Aorta (tissue), 5 donors: ENCODE measurements around the gene CGB7. TPM values are rescaled to one million over a fixed set of nuclear protein-coding genes. Genes with fewer than 3 reads are reported as not detected.
"Not testable (repeated sequence)": the region's sequence is repeated elsewhere in the genome, so short reads cannot be mapped to it uniquely, and the experiment has no call there.

Experiments
- ATAC-seq: fragments of 200-7000 bp; cut with Tn5 transposase; one replicate; pipeline ENCODE4 v1.9.1; 2022; ENCODE audit warnings: moderate library complexity; ENCODE audit not compliant: low FRiP score
- DNase-seq, 2 donors: peaks; one replicate each; pipeline ENCODE4 v3.0.0-alpha.2; 2020
- H3K27ac ChIP-seq, 2 donors: one replicate each; pipeline ENCODE4 v1.5.1; 2013; ENCODE audit warnings: low read length in 2 of 2, mild to moderate bottlenecking in 2 of 2, moderate library complexity in 2 of 2, control low read depth in 1 of 2, inconsistent platforms in 1 of 2, low read depth in 1 of 2
- H3K27me3 ChIP-seq, 2 donors: one replicate each; pipeline ENCODE4 v1.6.1; 2013; ENCODE audit warnings: control low read depth in 1 of 2, low read length in 1 of 2, mild to moderate bottlenecking in 1 of 2, moderate library complexity in 1 of 2; ENCODE audit not compliant: insufficient read depth in 2 of 2, control insufficient read depth in 1 of 2
- H3K36me3 ChIP-seq, 2 donors: one replicate each; pipeline ENCODE4 v1.6.1; 2013; ENCODE audit warnings: control low read depth in 1 of 2, low read length in 1 of 2, mild to moderate bottlenecking in 1 of 2; ENCODE audit not compliant: insufficient read depth in 2 of 2, control insufficient read depth in 1 of 2
- H3K4me1 ChIP-seq, 2 donors: one replicate each; pipeline ENCODE4 v1.6.1; 2013; ENCODE audit warnings: low read length in 2 of 2, control low read depth in 1 of 2, mild to moderate bottlenecking in 1 of 2, moderate library complexity in 1 of 2; ENCODE audit not compliant: insufficient read depth in 2 of 2, control insufficient read depth in 1 of 2
- H3K4me3 ChIP-seq, 2 donors: one replicate each; pipeline ENCODE4 v1.5.1; 2013; ENCODE audit warnings: low read length in 2 of 2, control low read depth in 1 of 2, mild to moderate bottlenecking in 1 of 2
- H3K9me3 ChIP-seq: one replicate; pipeline ENCODE4 v1.6.1; 2013; ENCODE audit warnings: mild to moderate bottlenecking, low read length; ENCODE audit not compliant: control insufficient read depth
- WGBS, 2 donors: extraction: QIAGEN DNeasy Blood & Tissue Kit; methylation state at CpG; one replicate each; pipeline ENCODE4 v1.1.7; 2013; 5-methylcytosine and 5-hydroxymethylcytosine counted together
- intact Hi-C, 2 donors: fragments of 100-400 bp; cut with DNase I; formaldehyde crosslinking; loops; one replicate each; pipeline versions ENCODE4 v1.14.2 to v1.15.0; 2022
- polyA plus RNA-seq, 2 donors: library from polyadenylated mRNA; stranded (reverse); fragments of 200-250 nt; gene quantifications; one replicate each; pipeline ENCODE4 v1.2.3, GENCODE V29; 2013
- total RNA-seq, 2 donors: library from RNA; stranded (reverse); fragmentation: NEBNext Ultra II Directional; extraction: Animal tissue kit (Norgen Biotek cat#: 25700); gene quantifications; one replicate each; pipeline ENCODE4 v1.2.1, GENCODE V29; 2021
- donor health status: healthy with polysubstance abuse.
- donor health status: Bipolar disorder and iron deficiency.
- donor health status: DM: no; HTN: no; CAD: no.
- donor health status: DM: no; HTN: no; CAD: no.
- donor health status: DM: yes; HTN: yes; CAD: no.

Gene CGB7
- total and polyA plus RNA-seq, 4 donors: not detected

GRCh38 chr19:49056902-49057596 lies 500 bp downstream of the CGB7 start:
- H3K27me3 ChIP-seq, DNase-seq, intact Hi-C loops, H3K4me1 ChIP-seq, H3K27ac ChIP-seq, H3K36me3 ChIP-seq, H3K9me3 ChIP-seq: not testable (repeated sequence)
- WGBS, 2 donors: 2 to 3% methylated on average over 27 to 34 of the region's 34 CpGs
- ATAC-seq: peak; percentile 43
- H3K4me3 ChIP-seq: peak overlapping the region in 1 of 2 donors; percentile 30

GRCh38 chr19:49056101-49056901 lies 1.2 kb downstream of the CGB7 start:
- DNase-seq (peak; percentile 68 to 89), ATAC-seq (peak; percentile 88)
- Histone ChIP-seq H3K27ac (no peak overlapping the region), H3K27me3 (no peaks in the 10 kb centered on the region), H3K4me3 (peak overlapping the region; percentile 31 to 37), H3K36me3 (no peaks in the 10 kb centered on the region), H3K9me3 (no peaks in the 10 kb centered on the region), H3K4me1 (no peaks in the 10 kb centered on the region)
- WGBS, 2 donors: 1% methylated on average over 63 of the region's 63 CpGs
- intact Hi-C loops: no loop called here

- H3K27me3 ChIP-seq, H3K4me1 ChIP-seq, H3K9me3 ChIP-seq, ATAC-seq, intact Hi-C loops, H3K4me3 ChIP-seq, H3K36me3 ChIP-seq, DNase-seq, H3K27ac ChIP-seq: not testable (repeated sequence)
- 78 to 80% methylated on average over 24 of the region's 24 CpGs for WGBS, 2 donors
Measured at GRCh38 chr19:49050376-49051033, 7.0 kb downstream of the CGB7 start.

GRCh38 chr19:49049834-49050233 lies 7.7 kb downstream of the CGB7 start:
- ATAC-seq, H3K9me3 ChIP-seq, H3K4me1 ChIP-seq, DNase-seq, H3K4me3 ChIP-seq, H3K27ac ChIP-seq, intact Hi-C loops, H3K27me3 ChIP-seq, H3K36me3 ChIP-seq: not testable (repeated sequence)
- 83 to 89% methylated on average over 3 of the region's 4 CpGs for WGBS, 2 donors

GRCh38 chr19:49049011-49049410 lies 8.5 kb downstream of the CGB7 start, which contains the start of gene CGB8:
CGB8 (minus strand) TSS chr19:49049111; CDS start chr19:49048739, 372 bp downstream.
- ATAC-seq, H3K4me3 ChIP-seq, H3K27ac ChIP-seq, H3K27me3 ChIP-seq, H3K9me3 ChIP-seq, H3K36me3 ChIP-seq, H3K4me1 ChIP-seq, DNase-seq, intact Hi-C loops: not testable (repeated sequence)
- 70 to 79% methylated on average over 8 to 12 of the region's 12 CpGs for WGBS, 2 donors

GRCh38 chr19:49043548-49043947 lies 14.0 kb downstream of the CGB7 start, which contains the start of gene CGB5:
CGB5 (plus strand) TSS chr19:49043848; CDS start chr19:49044210, 362 bp downstream.
- intact Hi-C loops, ATAC-seq, H3K4me1 ChIP-seq, H3K27ac ChIP-seq, H3K27me3 ChIP-seq, H3K36me3 ChIP-seq, DNase-seq, H3K4me3 ChIP-seq, H3K9me3 ChIP-seq: not testable (repeated sequence)
- WGBS, 2 donors: 72 to 73% methylated on average over 15 of the region's 15 CpGs

GRCh38 chr19:49042666-49043065 lies 14.9 kb downstream of the CGB7 start:
- H3K9me3 ChIP-seq, H3K4me1 ChIP-seq, H3K4me3 ChIP-seq, H3K27me3 ChIP-seq, intact Hi-C loops, H3K36me3 ChIP-seq, DNase-seq, ATAC-seq, H3K27ac ChIP-seq: not testable (repeated sequence)
- 85 to 88% methylated on average over 2 to 4 of the region's 4 CpGs for WGBS, 2 donors

- no peak overlapping the region for H3K27ac ChIP-seq
Measured at GRCh38 chr19:49042177-49042576, 15.4 kb downstream of the CGB7 start.

More at GRCh38 chr19:49042177-49042576, 15.4 kb downstream of the CGB7 start:
- Histone ChIP-seq H3K36me3 (no peaks in the 10 kb centered on the region), H3K27me3 (no peaks in the 10 kb centered on the region), H3K4me3 (no peak overlapping the region), H3K4me1 (no peaks in the 10 kb centered on the region), H3K9me3 (no peaks in the 10 kb centered on the region)
- no peak for DNase-seq
- no peak for ATAC-seq
- WGBS, 2 donors: 74 to 75% methylated on average over 17 of the region's 17 CpGs
- intact Hi-C loops: no loop called here
